Upper lobe of left lung (tissue), 6 donors: ENCODE results near the gene TMEM273. TPM values are rescaled to one million over a fixed set of nuclear protein-coding genes. Genes with fewer than 3 reads are reported as not detected.
A peak's percentile ranks its signal among the peaks of the same experiment; 100 is the strongest.

Experiments
- ATAC-seq, 2 donors: fragments of 200-7000 bp; cut with Tn5 transposase; one replicate each; pipeline ENCODE4 v1.9.1; 2022; ENCODE audit warnings: mild to moderate bottlenecking in 2 of 2, moderate library complexity in 2 of 2; ENCODE audit not compliant: low FRiP score in 2 of 2
- DNase-seq, 2 donors: peaks; one replicate each; pipeline ENCODE4 v3.0.0-alpha.2; 2019 to 2020
- H3K27ac ChIP-seq, 4 donors: fragments of 200-600 bp; sonication (generic); one replicate each; pipeline ENCODE4 v1.5.1; 2016 to 2019
- H3K27me3 ChIP-seq, 4 donors: fragments of 200-600 bp; sonication (generic); one replicate each; pipeline ENCODE4 v1.5.1; 2017 to 2019
- H3K36me3 ChIP-seq, 4 donors: fragments of 200-600 bp; sonication (generic); one replicate each; pipeline ENCODE4 v1.5.1; 2016 to 2019
- H3K4me1 ChIP-seq, 4 donors: fragments of 200-600 bp; sonication (generic); one replicate each; pipeline ENCODE4 v1.5.1; 2018 to 2019
- H3K4me3 ChIP-seq, 4 donors: fragments of 200-600 bp; sonication (generic); one replicate each; pipeline ENCODE4 v1.5.1; 2017 to 2019; ENCODE audit warnings: mild to moderate bottlenecking in 2 of 4, moderate library complexity in 1 of 4
- H3K9me3 ChIP-seq, 4 donors: fragments of 200-600 bp; sonication (generic); one replicate each; pipeline ENCODE4 v1.5.1; 2018 to 2019
- EP300 ChIP-seq, 4 donors: sonication (generic); formaldehyde crosslinking; IDR thresholded peaks; one replicate each; pipeline ENCODE4 v1.5.1; 2017; ENCODE audit warnings: antibody characterized with exemption in 4 of 4, control low read depth in 2 of 4
- POLR2A ChIP-seq, 4 donors: fragments of 450-650 bp; IDR thresholded peaks; one replicate each; pipeline ENCODE4 v1.5.1; 2016 to 2017; ENCODE audit warnings: antibody characterized with exemption in 4 of 4, mild to moderate bottlenecking in 2 of 4
- POLR2AphosphoS5 ChIP-seq, 2 donors: sonication (generic); formaldehyde crosslinking; IDR thresholded peaks; one replicate each; pipeline ENCODE4 v1.5.1; 2017; ENCODE audit warnings: antibody characterized with exemption in 2 of 2
- WGBS, 2 donors: methylation state at CpG; one replicate each; pipeline ENCODE4 v1.1.5; 2017 to 2018; 5-methylcytosine and 5-hydroxymethylcytosine counted together
- total RNA-seq, 6 donors: library from RNA; depleted of rRNA in 4 of 6; stranded (reverse); fragments of >200 nt in 4 of 6; gene quantifications; one replicate each; pipeline versions ENCODE4 v1.1.0 to v1.2.1, GENCODE V29; 2016 to 2021
- TF ChIP-seq, protein P1 (sequence below), 6 experiments: fragments of 450-650 bp in 4 of 6; fragments of 200-600 bp in 2 of 6; sonication (generic) in 2 of 6; IDR thresholded peaks; one replicate each; pipeline ENCODE4 v1.5.1; 2016 to 2019; ENCODE audit warnings: antibody characterized with exemption in 6 of 6
- donor health status: DM: no; HTN: no; CAD: no; lungs with moderate emphysema.
- donor health status: DM: no; HTN: yes; CAD: no; lungs with severe emphysema.

TMEM273 gene
- total RNA-seq, 6 donors from 2014 or later: 12.3 to 52.3 (median 30.7) TPM

DNA sequence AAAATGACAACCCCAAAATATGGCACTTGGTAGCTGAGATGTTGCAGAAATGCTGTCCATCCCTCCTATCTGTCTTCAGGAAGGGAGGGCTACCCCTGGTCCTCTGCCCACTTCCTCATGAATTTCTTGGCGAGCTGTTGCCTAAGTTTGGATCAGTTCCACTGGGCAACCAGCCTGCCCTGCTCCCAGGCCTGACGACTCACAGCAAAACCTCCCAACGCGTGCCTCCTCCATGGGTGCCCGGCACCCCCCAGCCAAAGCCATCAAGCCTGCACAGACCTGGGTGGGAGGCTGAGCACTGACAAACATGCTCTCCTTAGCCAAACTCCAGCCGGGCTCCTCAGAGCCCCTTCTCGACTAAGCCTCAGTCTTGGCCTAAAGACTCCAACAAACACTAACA lies 81.7 kb downstream of the TMEM273 start:
- H3K36me3 ChIP-seq: no peaks in the 10 kb centered on the region
- no peak overlapping the region for H3K4me3 ChIP-seq
- peak in 1 of 2 donors; percentile 36 for DNase-seq
- WGBS, 2 donors: 42 to 48% methylated on average over 7 of the region's 7 CpGs
- peak in 1 of 2 donors; percentile 33 for ATAC-seq
- H3K27ac ChIP-seq: peak overlapping the region in 2 of 4 donors; percentile 32 to 48
- H3K4me1 ChIP-seq: peaks cover 3 to 30% (median 19%) of the 10 kb centered on the region in 4 donors
- TF ChIP-seq EP300 (IDR thresholded peaks at IDR 0.05): no peak
- no peak for TF ChIP-seq POLR2A (IDR thresholded peaks at IDR 0.05)
- TF ChIP-seq, protein P1, sequence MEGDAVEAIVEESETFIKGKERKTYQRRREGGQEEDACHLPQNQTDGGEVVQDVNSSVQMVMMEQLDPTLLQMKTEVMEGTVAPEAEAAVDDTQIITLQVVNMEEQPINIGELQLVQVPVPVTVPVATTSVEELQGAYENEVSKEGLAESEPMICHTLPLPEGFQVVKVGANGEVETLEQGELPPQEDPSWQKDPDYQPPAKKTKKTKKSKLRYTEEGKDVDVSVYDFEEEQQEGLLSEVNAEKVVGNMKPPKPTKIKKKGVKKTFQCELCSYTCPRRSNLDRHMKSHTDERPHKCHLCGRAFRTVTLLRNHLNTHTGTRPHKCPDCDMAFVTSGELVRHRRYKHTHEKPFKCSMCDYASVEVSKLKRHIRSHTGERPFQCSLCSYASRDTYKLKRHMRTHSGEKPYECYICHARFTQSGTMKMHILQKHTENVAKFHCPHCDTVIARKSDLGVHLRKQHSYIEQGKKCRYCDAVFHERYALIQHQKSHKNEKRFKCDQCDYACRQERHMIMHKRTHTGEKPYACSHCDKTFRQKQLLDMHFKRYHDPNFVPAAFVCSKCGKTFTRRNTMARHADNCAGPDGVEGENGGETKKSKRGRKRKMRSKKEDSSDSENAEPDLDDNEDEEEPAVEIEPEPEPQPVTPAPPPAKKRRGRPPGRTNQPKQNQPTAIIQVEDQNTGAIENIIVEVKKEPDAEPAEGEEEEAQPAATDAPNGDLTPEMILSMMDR (IDR thresholded peaks at IDR 0.05): no peak
- TF ChIP-seq POLR2AphosphoS5 (IDR thresholded peaks at IDR 0.05): no peak
- H3K9me3 ChIP-seq: no peaks in the 10 kb centered on the region
- H3K27me3 ChIP-seq: no peaks in the 10 kb centered on the region

DNA sequence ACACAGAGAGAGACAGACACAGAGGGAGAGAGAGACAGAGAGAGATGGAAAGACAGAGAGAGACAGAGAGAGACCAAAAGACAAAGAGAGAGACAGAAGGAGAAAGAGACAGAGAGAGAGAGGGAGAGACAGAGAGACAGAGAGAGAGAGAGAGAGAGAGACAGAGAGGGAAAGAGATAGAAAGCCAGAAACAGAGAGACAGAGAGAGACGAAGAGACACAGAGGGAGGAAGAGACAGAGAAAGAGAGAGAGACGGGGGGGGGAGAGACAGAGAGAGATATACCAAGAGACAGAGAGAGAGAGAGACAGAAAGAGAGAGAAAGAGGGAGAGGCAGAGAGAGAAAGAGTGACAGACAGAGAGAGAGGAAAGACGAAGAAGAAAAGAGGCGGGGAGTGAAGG lies 83.1 kb downstream of the TMEM273 start:
- Histone ChIP-seq H3K27ac (no peak overlapping the region), H3K36me3 (no peaks in the 10 kb centered on the region), H3K4me3 (no peak overlapping the region), H3K4me1 (peaks cover 3 to 24% (median 17%) of the 10 kb centered on the region in 4 donors), H3K9me3 (no peaks in the 10 kb centered on the region), H3K27me3 (no peaks in the 10 kb centered on the region)
- WGBS, 2 donors: 84 to 93% methylated on average over 4 of the region's 4 CpGs
- no peak for ATAC-seq
- TF ChIP-seq, protein P1 (IDR thresholded peaks at IDR 0.05): no peak
- no peak for TF ChIP-seq POLR2A (IDR thresholded peaks at IDR 0.05)
- TF ChIP-seq POLR2AphosphoS5 (IDR thresholded peaks at IDR 0.05): no peak
- DNase-seq: no peak

Other genes with a start within 250 kb of the TMEM273 start
- gene LRRC18, start 248.6 kb downstream of the TMEM273 start, total RNA-seq: 10 to 100 TPM in 1 of 6 donors, 1 to 10 TPM in 3, under 1 TPM in 1, not detected in 1; 0.43 to 13.6 (median 2.2) TPM
- 10 to 100 TPM in 4 of 6 donors, 1 to 10 TPM in 2; 8.5 to 24.3 (median 13.2) TPM for gene VSTM4, start 72.9 kb downstream of the TMEM273 start, total RNA-seq
- under 1 TPM in 1 of 6 donors, not detected in 5; 0.24 TPM for gene FAM170B, start 54.4 kb downstream of the TMEM273 start, total RNA-seq
- gene C10orf71, start 110.8 kb upstream of the TMEM273 start, total RNA-seq: not detected
- under 1 TPM in 2 of 6 donors, not detected in 4; 0.09 to 0.17 TPM for gene DRGX, start 207.7 kb upstream of the TMEM273 start, total RNA-seq